Ishikawa (cell line): ENCODE measurements around the gene PLCL2.

Source experiments
- CEBPB ChIP-seq: IDR thresholded peaks from 2 replicates; pipeline ENCODE4 v1.6.1; 2012
- CREB1 ChIP-seq: IDR thresholded peaks from 2 replicates; pipeline ENCODE4 v1.6.1; 2012; ENCODE audit warnings: low read depth
- EP300 ChIP-seq: IDR thresholded peaks from 2 replicates; pipeline ENCODE4 v1.6.1; 2012; ENCODE audit warnings: borderline replicate concordance
- FOXM1 ChIP-seq: IDR thresholded peaks from 2 replicates; pipeline ENCODE4 v1.6.1; 2012; ENCODE audit warnings: low read depth, borderline replicate concordance
- MAX ChIP-seq: IDR thresholded peaks from 2 replicates; pipeline ENCODE4 v1.6.1; 2012
- NFIC ChIP-seq: IDR thresholded peaks from 2 replicates; pipeline ENCODE4 v1.6.1; 2012
- RAD21 ChIP-seq: IDR thresholded peaks from 2 replicates; pipeline ENCODE4 v1.6.1; 2012; ENCODE audit warnings: low read depth
- REST ChIP-seq: IDR thresholded peaks from 2 replicates; pipeline ENCODE4 v1.6.1; 2012; ENCODE audit warnings: low read depth, mild to moderate bottlenecking
- TAF1 ChIP-seq: IDR thresholded peaks from 2 replicates; pipeline ENCODE4 v1.6.1; 2012; ENCODE audit warnings: low read depth, mild to moderate bottlenecking
- TCF12 ChIP-seq: IDR thresholded peaks from 2 replicates; pipeline ENCODE4 v1.6.1; 2012; ENCODE audit warnings: low read depth
- TEAD4 ChIP-seq: IDR thresholded peaks from 2 replicates; pipeline ENCODE4 v1.6.1; 2012
- USF1 ChIP-seq: IDR thresholded peaks from 2 replicates; pipeline ENCODE4 v1.6.1; 2012
- YY1 ChIP-seq: IDR thresholded peaks from 2 replicates; pipeline ENCODE4 v1.6.1; 2012; ENCODE audit warnings: low read depth

GRCh38 chr3:16897254-16897926, 12.6 kb downstream of the PLCL2 start:
- TF ChIP-seq REST (no peak), EP300 (no peak), MAX (no peak), TAF1 (no peak), RAD21 (no peak), YY1 (no peak), CREB1 (no peak), TCF12 (no peak), CEBPB (no peak), TEAD4 (no peak), FOXM1 (no peak), NFIC (no peak), USF1 (no peak)
